NOMO-1 treated with DMSO at 0.1 percent for 48 hours (cell line): ENCODE results near the gene ABHD15.
A peak's percentile ranks its signal among the peaks of the same experiment; 100 is the strongest.

Experiments used
- DNase-seq: peaks from one replicate; lab custom pipeline; 2025; ENCODE audit not compliant: unreplicated experiment; lab: John Stamatoyannopoulos, UW

ABHD15 gene

GRCh38 chr17:29566473-29567303 is at the start of gene ABHD15:
Gene ABHD15 (minus strand): TSS chr17:29567037. CDS start chr17:29566966, 71 bp downstream.
- DNase-seq = peak; percentile 73

- peak; percentile 59 for DNase-seq
Measured at GRCh38 chr17:29615492-29616299, 48.9 kb upstream of the ABHD15 start.

GRCh38 chr17:29615048-29615385 is 48.2 kb upstream of the ABHD15 start:
- peak; percentile 47 for DNase-seq

GRCh38 chr17:29614349-29615047 is 47.7 kb upstream of the ABHD15 start:
- no peak for DNase-seq

- no peak for DNase-seq
Measured at GRCh38 chr17:29613856-29614255, 47.0 kb upstream of the ABHD15 start.

GRCh38 chr17:29613352-29613837 is 46.6 kb upstream of the ABHD15 start:
- peak; percentile 88 for DNase-seq

GRCh38 chr17:29612404-29613280 is 45.8 kb upstream of the ABHD15 start:
- no peak for DNase-seq

GRCh38 chr17:29612094-29612403 is 45.2 kb upstream of the ABHD15 start:
- no peak for DNase-seq

- DNase-seq = no peak
Measured at GRCh38 chr17:29611351-29612093, 44.7 kb upstream of the ABHD15 start.

GRCh38 chr17:29610395-29610794 is 43.6 kb upstream of the ABHD15 start:
- DNase-seq = no peak

- DNase-seq = no peak
Measured at GRCh38 chr17:29608986-29609385, 42.1 kb upstream of the ABHD15 start.

GRCh38 chr17:29607557-29608195 is 40.8 kb upstream of the ABHD15 start:
- no peak for DNase-seq

GRCh38 chr17:29603109-29603674 is 36.4 kb upstream of the ABHD15 start:
- no peak for DNase-seq

- DNase-seq = no peak
Measured at GRCh38 chr17:29597361-29598172, 30.7 kb upstream of the ABHD15 start.

- no peak for DNase-seq
Measured at GRCh38 chr17:29596811-29597210, 30.0 kb upstream of the ABHD15 start.

- DNase-seq = no peak
Measured at GRCh38 chr17:29595943-29596774, 29.3 kb upstream of the ABHD15 start.
